GM12892 (cell line): Measurements from ENCODE around the gene RETREG1.

Source experiments
- DNase-seq: peaks from one replicate; pipeline ENCODE4 v3.0.0; 2011; ENCODE audit not compliant: insufficient read length
- FAIRE-seq: peaks from 2 replicates; lab custom pipeline; 2011; peaks lifted over from hg19 to GRCh38; lab: Jason Lieb, UNC
- POLR2A ChIP-seq: IDR thresholded peaks from 2 replicates; pipeline ENCODE4 v1.6.1; 2011; ENCODE audit warnings: low read depth, low read length, control low read depth
- POLR2AphosphoS5 ChIP-seq: IDR thresholded peaks from 2 replicates; pipeline ENCODE4 v1.6.1; 2011; ENCODE audit warnings: low read depth, low read length, control low read depth
- TAF1 ChIP-seq: IDR thresholded peaks from 2 replicates; pipeline ENCODE4 v1.6.1; 2011; ENCODE audit warnings: low read depth, mild to moderate bottlenecking, control low read depth, low read length, borderline replicate concordance

RETREG1 gene

GRCh38 chr5:16505140-16505891, 111.5 kb downstream of the RETREG1 start:
- DNase-seq (no peak), FAIRE-seq (no peak)
- no peak for TF ChIP-seq TAF1
- no peak for TF ChIP-seq POLR2A
- TF ChIP-seq POLR2AphosphoS5 = no peak

GRCh38 chr5:16504571-16504970, 112.2 kb downstream of the RETREG1 start:
- FAIRE-seq = no peak
- TF ChIP-seq POLR2AphosphoS5 (no peak), POLR2A (no peak), TAF1 (no peak)

GRCh38 chr5:16502866-16503265, 113.9 kb downstream of the RETREG1 start:
- FAIRE-seq (no peak), DNase-seq (no peak)
- no peak for TF ChIP-seq POLR2A
- no peak for TF ChIP-seq TAF1
- no peak for TF ChIP-seq POLR2AphosphoS5

More at GRCh38 chr5:16504571-16504970, 112.2 kb downstream of the RETREG1 start:
- DNase-seq = no peak

GRCh38 chr5:16500024-16500423, 116.8 kb downstream of the RETREG1 start:
- TF ChIP-seq TAF1 = no peak
- no peak for TF ChIP-seq POLR2AphosphoS5
- TF ChIP-seq POLR2A = no peak
- FAIRE-seq = no peak
- no peak for DNase-seq

DNA sequence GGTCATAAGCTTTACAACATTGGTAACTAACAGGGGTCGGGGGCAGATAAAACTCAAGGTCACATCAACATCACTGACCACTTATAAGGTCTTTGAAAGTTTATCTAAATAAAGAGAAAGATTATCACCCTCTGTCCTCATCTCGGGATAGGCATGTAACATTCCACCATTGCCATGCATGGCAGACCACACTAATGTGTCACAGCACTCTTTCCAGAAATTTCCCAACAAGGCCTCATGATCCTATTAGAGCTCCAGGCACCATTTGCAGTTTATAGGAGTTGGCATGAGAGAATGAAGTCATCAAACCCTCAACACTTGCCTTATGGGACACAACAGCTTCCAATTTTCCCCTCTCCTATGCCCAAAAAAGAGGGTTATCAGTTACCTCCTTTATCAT, 119.3 kb downstream of the RETREG1 start:
- TF ChIP-seq TAF1 = no peak
- no peak for TF ChIP-seq POLR2A
- no peak for TF ChIP-seq POLR2AphosphoS5
- DNase-seq (no peak), FAIRE-seq (no peak)

DNA sequence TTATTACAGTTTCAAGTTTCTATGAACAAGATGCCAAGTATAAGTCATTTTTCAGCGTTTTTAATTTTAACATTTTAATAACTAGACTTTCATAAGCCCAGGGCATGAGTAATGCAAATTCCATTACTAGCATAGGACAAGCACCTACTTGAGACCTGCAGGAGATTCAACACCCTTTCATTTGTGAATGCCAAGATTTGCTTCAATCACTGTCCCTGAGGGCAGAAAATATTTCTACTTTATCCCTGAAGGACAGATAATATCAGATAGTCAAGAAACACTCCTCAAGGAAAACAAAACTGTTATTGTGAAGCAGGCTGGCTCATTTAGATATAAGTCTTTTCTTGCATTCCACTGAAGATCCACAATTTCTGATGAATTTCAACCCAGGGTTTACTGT, 123.5 kb downstream of the RETREG1 start:
- no peak for TF ChIP-seq POLR2AphosphoS5
- TF ChIP-seq POLR2A = no peak
- TF ChIP-seq TAF1 = no peak
- DNase-seq = no peak
- FAIRE-seq = no peak

DNA sequence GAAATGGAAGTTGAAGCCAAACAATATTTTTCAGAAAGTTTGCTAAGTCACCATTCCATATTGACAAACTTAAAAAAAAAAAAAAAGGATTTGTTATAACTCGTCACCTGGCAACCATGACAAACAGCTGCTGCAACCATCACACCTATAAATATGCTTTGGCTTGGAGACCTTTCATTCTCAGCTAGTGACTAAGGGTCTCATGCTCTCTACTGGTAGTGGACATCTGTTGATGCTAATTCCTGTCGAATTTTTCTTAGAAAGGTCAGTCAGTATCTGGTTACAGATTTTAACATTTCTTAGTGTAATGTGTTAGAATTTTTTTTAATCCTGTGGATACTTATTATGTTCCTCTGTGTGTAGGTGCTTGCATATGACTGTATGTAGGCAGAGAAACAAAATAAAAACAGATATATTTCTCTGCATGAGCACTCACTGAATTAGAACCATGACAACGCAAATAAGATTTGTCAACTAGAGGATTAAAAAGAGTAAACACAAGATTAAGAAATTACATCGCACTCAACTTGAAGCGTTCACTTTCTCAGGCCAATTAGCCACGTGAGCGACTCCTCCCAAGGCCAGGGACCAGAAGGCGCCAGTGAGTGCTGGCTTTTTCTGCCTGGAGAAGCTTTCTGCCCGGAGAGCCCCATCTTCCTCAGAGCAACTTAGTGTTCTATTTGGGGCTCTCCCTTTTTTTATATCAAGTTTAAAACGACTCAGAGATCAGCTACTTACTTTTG, 124.2 kb downstream of the RETREG1 start:
- no peak for TF ChIP-seq POLR2A
- TF ChIP-seq TAF1 = no peak
- no peak for TF ChIP-seq POLR2AphosphoS5
- DNase-seq (no peak), FAIRE-seq (no peak)

DNA sequence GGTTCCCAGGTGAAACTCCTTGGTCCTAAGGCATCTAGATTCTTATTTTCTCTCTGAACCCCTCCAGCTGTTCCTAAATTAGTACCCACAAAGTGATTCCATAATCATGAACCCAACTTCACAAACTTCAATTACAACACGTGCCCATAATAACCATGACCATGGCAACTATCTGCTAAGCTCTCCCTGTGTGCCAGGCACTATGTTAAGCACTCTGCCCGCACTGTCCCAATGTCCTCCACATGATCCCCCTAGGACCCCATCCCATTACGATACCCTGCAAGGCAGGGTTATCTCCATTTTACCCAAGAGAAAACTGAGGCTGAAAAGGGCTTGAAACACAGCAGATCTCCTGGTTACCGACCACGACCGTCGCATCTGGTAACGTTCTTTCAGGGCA, 125.9 kb downstream of the RETREG1 start:
- no peak for TF ChIP-seq TAF1
- TF ChIP-seq POLR2AphosphoS5 = no peak
- TF ChIP-seq POLR2A = no peak
- FAIRE-seq = no peak
- DNase-seq = no peak

- DNase-seq (no peak), FAIRE-seq (no peak)
- no peak for TF ChIP-seq TAF1
- no peak for TF ChIP-seq POLR2AphosphoS5
- TF ChIP-seq POLR2A = no peak
Observed at GRCh38 chr5:16489322-16489791, 127.4 kb downstream of the RETREG1 start.

DNA sequence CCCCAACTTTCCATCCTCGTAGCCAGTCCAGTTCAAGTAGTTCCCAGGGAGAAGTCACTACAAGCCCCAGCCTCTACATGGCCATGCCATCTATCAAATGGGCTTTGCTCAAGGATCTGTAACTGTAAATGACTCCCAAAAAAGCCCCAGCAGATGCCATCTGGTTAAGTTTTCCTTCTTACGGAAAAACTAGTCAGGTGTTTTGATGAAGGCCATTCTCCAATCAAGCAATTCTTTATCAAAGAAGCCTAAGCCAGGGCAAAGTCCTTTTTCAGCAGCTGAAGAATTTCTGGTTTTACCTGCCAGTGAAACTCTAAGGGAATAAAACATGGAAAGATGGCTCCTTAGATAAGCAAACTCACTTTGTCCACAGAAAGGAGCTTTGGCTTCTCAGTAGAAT, 129.3 kb downstream of the RETREG1 start:
- no peak for DNase-seq
- FAIRE-seq = no peak
- TF ChIP-seq POLR2A (no peak), TAF1 (no peak), POLR2AphosphoS5 (no peak)

- no peak for DNase-seq
- TF ChIP-seq POLR2AphosphoS5 (no peak), TAF1 (no peak), POLR2A (no peak)
- FAIRE-seq = no peak
Observed at GRCh38 chr5:16486711-16487111, 130.1 kb downstream of the RETREG1 start.

GRCh38 chr5:16485656-16486055, 131.1 kb downstream of the RETREG1 start:
- FAIRE-seq = no peak

More at GRCh38 chr5:16485656-16486055, 131.1 kb downstream of the RETREG1 start:
- TF ChIP-seq POLR2A = no peak
- no peak for TF ChIP-seq POLR2AphosphoS5
- no peak for TF ChIP-seq TAF1
- DNase-seq = no peak
